IMR-90 (cell line): Measurements from ENCODE around the gene POLR2J2. TPM values are rescaled to one million over a fixed set of nuclear protein-coding genes. Genes with fewer than 3 reads are reported as not detected.
"Not testable (repeated sequence)": the region's sequence is repeated elsewhere in the genome, so short reads cannot be mapped to it uniquely, and the experiment has no call there.

Source experiments
- ATAC-seq: fragments of 200-7000 bp; cut with Tn5 transposase; 2 replicates; pipeline ENCODE4 v1.9.1; 2020; ENCODE audit warnings: low read depth, mild to moderate bottlenecking, moderate library complexity
- BruUV-seq: library from RNA; stranded (reverse); fragments of 400-500 nt; replicated peaks from 2 replicates; lab custom pipeline; 2021; lab: Mats Ljungman, UMichigan
- CTCF ChIA-PET: fragments of 300-600 bp; formaldehyde crosslinking; extraction: SDS; loops from one replicate; lab custom pipeline; 2021; ENCODE audit warnings: antibody characterized with exemption; lab: Yijun Ruan, JAX
- POLR2A ChIA-PET: fragments of 300-600 bp; sonication (Branson Sonifier 250); formaldehyde crosslinking; loops from one replicate; lab custom pipeline; 2022; ENCODE audit warnings: antibody characterized with exemption; ENCODE audit not compliant: unreplicated experiment; lab: Charles Lee
- DNase-seq: peaks from one replicate; pipeline ENCODE4 v3.0.0; 2013
- H2AFZ ChIP-seq: replicated peaks from 2 replicates; pipeline ENCODE3; 2013; ENCODE audit warnings: low read length, mild to moderate bottlenecking; ENCODE audit not compliant: poor library complexity
- H2AK5ac ChIP-seq: 2 replicates; pipeline ENCODE4 v1.6.1; 2013; ENCODE audit warnings: low read depth, low read length, inconsistent platforms
- H2AK9ac ChIP-seq: replicated peaks from 2 replicates; pipeline ENCODE3; 2013; ENCODE audit warnings: mild to moderate bottlenecking, low read depth, low read length, moderate library complexity; ENCODE audit not compliant: poor library complexity
- H2BK120ac ChIP-seq: 2 replicates; pipeline ENCODE4 v1.6.1; 2013; ENCODE audit warnings: low read depth, low read length, inconsistent platforms
- H2BK15ac ChIP-seq: 3 replicates; pipeline ENCODE4 v1.6.1; 2013; ENCODE audit warnings: low read depth, low read length, inconsistent platforms
- H2BK20ac ChIP-seq: 2 replicates; pipeline ENCODE4 v1.6.1; 2013; ENCODE audit warnings: low read depth, mild to moderate bottlenecking, inconsistent platforms, low read length, moderate library complexity
- H2BK5ac ChIP-seq: 2 replicates; pipeline ENCODE4 v1.6.1; 2013; ENCODE audit warnings: mild to moderate bottlenecking, low read depth, low read length, inconsistent platforms; ENCODE audit not compliant: poor library complexity, severe bottlenecking
- H3K14ac ChIP-seq: replicated peaks from 2 replicates; pipeline ENCODE4 v1.6.1; 2013; ENCODE audit warnings: low read depth, low read length, inconsistent platforms
- H3K18ac ChIP-seq: 2 replicates; pipeline ENCODE4 v1.6.1; 2013; ENCODE audit warnings: low read depth, low read length, control low read depth
- H3K23ac ChIP-seq: 2 replicates; pipeline ENCODE4 v1.6.1; 2013; ENCODE audit warnings: low read depth, low read length, inconsistent platforms
- H3K27ac ChIP-seq: 2 replicates; pipeline ENCODE4 v1.5.1; 2013; ENCODE audit warnings: mild to moderate bottlenecking, control low read depth, low read length; ENCODE audit not compliant: insufficient read depth
- H3K27me3 ChIP-seq: 2 replicates; pipeline ENCODE4 v1.6.1; 2013; ENCODE audit warnings: low read length; ENCODE audit not compliant: control insufficient read depth, insufficient read depth
- H3K36me3 ChIP-seq: 2 replicates; pipeline ENCODE4 v1.6.1; 2013; ENCODE audit warnings: low read length, mixed read lengths; ENCODE audit not compliant: control insufficient read depth, insufficient read depth
- H3K4ac ChIP-seq: 2 replicates; pipeline ENCODE4 v1.6.1; 2013; ENCODE audit warnings: low read depth, low read length, inconsistent platforms
- H3K4me1 ChIP-seq: 2 replicates; pipeline ENCODE4 v1.6.1; 2013; ENCODE audit warnings: low read length, mixed read lengths; ENCODE audit not compliant: control insufficient read depth, insufficient read depth
- H3K4me2 ChIP-seq: 2 replicates; pipeline ENCODE4 v1.6.1; 2013; ENCODE audit warnings: low read depth, mild to moderate bottlenecking, control low read depth, low read length, moderate library complexity
- H3K4me3 ChIP-seq: 2 replicates; pipeline ENCODE4 v1.5.1; 2013; ENCODE audit warnings: low read depth, mild to moderate bottlenecking, control low read depth, low read length, moderate library complexity; ENCODE audit not compliant: insufficient read depth
- H3K56ac ChIP-seq: 2 replicates; pipeline ENCODE4 v1.6.1; 2013; ENCODE audit warnings: low read length, inconsistent platforms; ENCODE audit not compliant: insufficient read depth; ENCODE audit errors: extremely low read depth
- H3K79me1 ChIP-seq, 2 experiments: 2 replicates each; pipeline ENCODE4 v1.6.1; 2013; ENCODE audit warnings: low read length in 2 of 2, inconsistent platforms in 1 of 2, low read depth in 1 of 2
- H3K9ac ChIP-seq: 2 replicates; pipeline ENCODE4 v1.6.1; 2013; ENCODE audit warnings: low read depth, low read length, control low read depth
- H3K9me1 ChIP-seq: 2 replicates; pipeline ENCODE4 v1.6.1; 2013; ENCODE audit warnings: low read length, inconsistent platforms; ENCODE audit not compliant: insufficient read depth
- H3K9me3 ChIP-seq: 2 replicates; pipeline ENCODE4 v1.6.1; 2013; ENCODE audit warnings: low read length; ENCODE audit not compliant: control insufficient read depth, insufficient read depth
- H4K20me1 ChIP-seq: 2 replicates; pipeline ENCODE4 v1.6.1; 2013; ENCODE audit warnings: low read length, inconsistent platforms; ENCODE audit not compliant: insufficient read depth
- H4K5ac ChIP-seq: 2 replicates; pipeline ENCODE4 v1.6.1; 2013; ENCODE audit warnings: mild to moderate bottlenecking, low read depth, low read length, control low read depth
- H4K8ac ChIP-seq, 2 experiments: 2 replicates each; pipeline ENCODE4 v1.6.1; 2013; ENCODE audit warnings: low read depth in 2 of 2, low read length in 2 of 2, control low read depth in 1 of 2, inconsistent platforms in 1 of 2
- H4K91ac ChIP-seq: 2 replicates; pipeline ENCODE4 v1.6.1; 2013; ENCODE audit warnings: low read depth, low read length, inconsistent platforms; ENCODE audit not compliant: insufficient read depth
- WGBS, 2 experiments: methylation state at CpG; one replicate each; pipeline versions ENCODE4 v1.1.5 to v1.1.7; 2013; ENCODE audit warnings: missing lambda C conversion rate in 2 of 2; ENCODE audit not compliant: insufficient read length in 1 of 2; ENCODE audit errors: extremely low coverage in 2 of 2; 5-methylcytosine and 5-hydroxymethylcytosine counted together
- dilution Hi-C: fragments of 300-500 bp; cut with HindIII; formaldehyde crosslinking; loops from one replicate; pipeline ENCODE4 v1.14.3; 2018; ENCODE audit warnings: low sequenced_read_pairs; ENCODE audit not compliant: unreplicated experiment
- in situ Hi-C: fragments of 300-500 bp; cut with MboI; formaldehyde crosslinking; loops from 3 replicates; pipeline ENCODE4 v1.14.3; 2019; ENCODE audit warnings: low sequenced_read_pairs, inconsistent platforms, mixed read lengths
- intact Hi-C: fragments of 100-400 bp; cut with micrococcal nuclease; formaldehyde crosslinking; loops from 2 replicates; pipeline ENCODE4 v1.10.0; 2022
- polyA plus RNA-seq, 3 experiments: library from polyadenylated mRNA; depleted of rRNA; stranded (reverse); fragments of >200 nt; gene quantifications; 2 replicates each; pipeline ENCODE4 v1.2.3, GENCODE V29; 2012; ENCODE audit warnings: low replicate concordance in 1 of 3
- total RNA-seq: library from RNA; depleted of rRNA; stranded (reverse); fragments of >200 nt; gene quantifications from 2 replicates; pipeline ENCODE4 v1.2.3, GENCODE V29; 2012

POLR2J2 gene
- total and polyA plus RNA-seq, 2 of the 4 experiments (the other 2 are of a cell fraction), result 1.3 to 1.6 TPM

GRCh38 chr7:102694008-102694407 lies 22.5 kb upstream of the POLR2J2 start:
- no CpG with 5 or more reads among the region's 2 CpGs for WGBS, 2 experiments

GRCh38 chr7:102690602-102691001 lies 19.1 kb upstream of the POLR2J2 start:
- H4K5ac ChIP-seq, DNase-seq, H3K79me1 ChIP-seq, ATAC-seq, H3K27ac ChIP-seq, H3K9ac ChIP-seq, H3K4ac ChIP-seq, POLR2A ChIA-PET, in situ Hi-C loops, H3K9me3 ChIP-seq, H2AK5ac ChIP-seq, H4K20me1 ChIP-seq, H2BK20ac ChIP-seq, H2AK9ac ChIP-seq, H3K27me3 ChIP-seq, H4K8ac ChIP-seq, H3K9me1 ChIP-seq, H3K56ac ChIP-seq, H4K91ac ChIP-seq, BruUV-seq, H2BK15ac ChIP-seq, H3K14ac ChIP-seq, H3K4me3 ChIP-seq, H3K36me3 ChIP-seq, H2BK5ac ChIP-seq, H2AFZ ChIP-seq, H2BK120ac ChIP-seq, H3K18ac ChIP-seq, H3K4me1 ChIP-seq, intact Hi-C loops, CTCF ChIA-PET, H3K4me2 ChIP-seq, H3K23ac ChIP-seq, dilution Hi-C loops: not testable (repeated sequence)
- no CpG with 5 or more reads among the region's 6 CpGs for WGBS, 2 experiments

More at GRCh38 chr7:102694008-102694407, 22.5 kb upstream of the POLR2J2 start:
- POLR2A ChIA-PET, intact Hi-C loops, H2BK20ac ChIP-seq, ATAC-seq, CTCF ChIA-PET, H4K20me1 ChIP-seq, H2BK120ac ChIP-seq, H3K9ac ChIP-seq, H3K27ac ChIP-seq, H3K56ac ChIP-seq, H3K36me3 ChIP-seq, H4K5ac ChIP-seq, DNase-seq, H2BK15ac ChIP-seq, BruUV-seq, H3K18ac ChIP-seq, H2AK9ac ChIP-seq, H3K79me1 ChIP-seq, H3K14ac ChIP-seq, H3K4ac ChIP-seq, in situ Hi-C loops, H3K4me1 ChIP-seq, H3K9me3 ChIP-seq, H2AFZ ChIP-seq, H2AK5ac ChIP-seq, H3K27me3 ChIP-seq, H4K91ac ChIP-seq, H4K8ac ChIP-seq, dilution Hi-C loops, H3K9me1 ChIP-seq, H3K4me3 ChIP-seq, H2BK5ac ChIP-seq, H3K4me2 ChIP-seq, H3K23ac ChIP-seq: not testable (repeated sequence)
